Erythroblast (primary cell): Measurements from ENCODE around the gene SLC34A2.

Source experiments
- GATA1 ChIP-seq: IDR thresholded peaks from 2 replicates; pipeline ENCODE4 v1.6.1; 2011; ENCODE audit warnings: low read depth, mild to moderate bottlenecking, control low read depth, low read length, moderate library complexity
- POLR2A ChIP-seq: IDR thresholded peaks from 2 replicates; pipeline ENCODE4 v1.6.1; 2011; ENCODE audit warnings: mild to moderate bottlenecking, low read length

DNA sequence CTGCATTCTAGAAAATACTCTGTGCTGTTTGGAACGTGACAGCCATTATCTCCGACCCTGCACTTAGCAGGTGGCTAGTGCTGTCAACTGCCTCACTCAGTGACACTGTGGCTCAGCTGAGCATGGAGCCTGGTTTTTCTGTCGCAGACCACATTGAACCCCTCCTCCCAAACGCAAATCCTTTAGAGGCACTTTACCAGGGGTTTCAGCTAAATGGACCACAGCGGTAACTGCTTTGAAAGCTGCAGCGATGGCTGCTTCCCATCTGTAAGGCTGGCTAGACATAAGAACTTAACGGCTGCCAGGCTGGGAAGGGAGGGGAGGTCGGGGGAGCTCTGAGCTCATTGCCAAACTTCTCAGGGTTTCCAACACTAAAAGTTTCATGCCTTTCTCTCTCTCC is 8.1 kb downstream of the SLC34A2 start:
- TF ChIP-seq POLR2A, result no peak
- no peak for TF ChIP-seq GATA1
